ENCODE data around the gene ALPK3.

ALPK3 gene

DNA sequence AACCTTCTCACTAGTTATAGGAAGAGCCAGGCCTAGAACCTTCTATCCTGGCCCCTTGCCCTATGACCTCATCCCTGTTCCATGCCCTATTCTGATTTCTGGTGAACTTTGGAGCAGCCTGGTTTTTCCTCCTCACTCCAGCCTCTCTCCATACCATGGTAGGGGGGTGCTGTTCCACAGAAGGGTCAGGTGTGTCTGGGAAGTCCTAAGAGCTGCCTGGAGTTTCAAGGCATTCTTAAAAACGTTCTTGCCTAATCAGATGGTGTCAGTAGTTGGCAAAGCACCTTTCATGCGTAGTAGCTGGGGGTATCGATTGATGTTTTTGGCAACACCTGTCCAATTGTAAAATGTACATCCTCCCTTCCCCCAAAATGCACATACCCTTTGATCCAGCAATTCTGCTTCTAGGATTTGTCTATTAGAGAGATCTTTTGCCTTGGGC lies 16.8 kb upstream of the ALPK3 start:
- Histone ChIP-seq H3K36me3 (ENCODE audit: control insufficient read depth, insufficient read depth, low read length) (peaks cover 36% of the 10 kb centered on the region), H3K27me3 (ENCODE audit: control insufficient read depth, insufficient read depth, low read length) (no peaks in the 10 kb centered on the region), H3K9ac (ENCODE audit: low read depth, low read length) (no peak overlapping the region)

GRCh38 chr15:84804005-84804900 lies 12.9 kb upstream of the ALPK3 start:
- Histone ChIP-seq H3K9me3 (ENCODE audit: control insufficient read depth, insufficient read depth, low read length) (no peaks in the 10 kb centered on the region), H3K36me3 (ENCODE audit: control insufficient read depth, insufficient read depth, low read length) (peaks cover 18% of the 10 kb centered on the region), H3K27me3 (ENCODE audit: control insufficient read depth, insufficient read depth, low read length) (no peaks in the 10 kb centered on the region), H3K9ac (ENCODE audit: low read depth, low read length) (no peak overlapping the region), H3K4me1 (ENCODE audit: control insufficient read depth, insufficient read depth, low read length) (no peaks in the 10 kb centered on the region), H3K4me3 (ENCODE audit: low read depth, low read length) (no peak overlapping the region)

More for the DNA sequence above, 16.8 kb upstream of the ALPK3 start:
- Histone ChIP-seq H3K4me1 (ENCODE audit: control insufficient read depth, insufficient read depth, low read length) (no peaks in the 10 kb centered on the region), H3K4me3 (ENCODE audit: low read depth, low read length) (no peak overlapping the region), H3K9me3 (ENCODE audit: control insufficient read depth, insufficient read depth, low read length) (no peaks in the 10 kb centered on the region)

DNA sequence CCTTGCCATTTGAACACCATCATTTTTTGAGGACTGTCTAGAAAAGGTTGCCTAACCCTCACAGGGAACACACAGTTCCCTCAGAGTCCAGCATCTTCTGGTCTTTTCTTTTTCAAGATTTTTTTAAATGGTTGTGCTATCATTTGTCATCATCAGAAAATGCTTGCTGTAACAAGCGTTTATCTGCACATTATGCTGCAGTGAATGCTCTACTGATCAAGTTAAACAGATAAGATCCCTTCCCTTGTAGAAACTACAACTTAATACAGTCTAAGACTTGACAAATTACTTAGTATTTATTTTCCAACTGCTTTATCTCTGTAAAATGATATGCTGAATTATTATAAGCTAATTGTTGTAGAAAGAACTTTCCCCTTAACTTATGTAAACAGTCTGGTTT lies 11.9 kb upstream of the ALPK3 start:
- H3K9ac ChIP-seq (ENCODE audit: low read depth, low read length) = no peak overlapping the region
- no peaks in the 10 kb centered on the region for H3K27me3 ChIP-seq (ENCODE audit: control insufficient read depth, insufficient read depth, low read length)
- H3K4me1 ChIP-seq (ENCODE audit: control insufficient read depth, insufficient read depth, low read length) = no peaks in the 10 kb centered on the region
- H3K9me3 ChIP-seq (ENCODE audit: control insufficient read depth, insufficient read depth, low read length) = no peaks in the 10 kb centered on the region
- H3K36me3 ChIP-seq (ENCODE audit: control insufficient read depth, insufficient read depth, low read length) = peaks cover 9% of the 10 kb centered on the region
- no peak overlapping the region for H3K4me3 ChIP-seq (ENCODE audit: low read depth, low read length)

GRCh38 chr15:84807228-84807627 lies 9.9 kb upstream of the ALPK3 start:
- H3K4me3 ChIP-seq (ENCODE audit: low read depth, low read length) = no peak overlapping the region
- H3K27me3 ChIP-seq (ENCODE audit: control insufficient read depth, insufficient read depth, low read length) = no peaks in the 10 kb centered on the region
- H3K9ac ChIP-seq (ENCODE audit: low read depth, low read length) = no peak overlapping the region
- no peaks in the 10 kb centered on the region for H3K9me3 ChIP-seq (ENCODE audit: control insufficient read depth, insufficient read depth, low read length)
- H3K4me1 ChIP-seq (ENCODE audit: control insufficient read depth, insufficient read depth, low read length) = no peaks in the 10 kb centered on the region
- H3K36me3 ChIP-seq (ENCODE audit: control insufficient read depth, insufficient read depth, low read length) = peaks cover under 1% of the 10 kb centered on the region

GRCh38 chr15:84810073-84810840 lies 6.9 kb upstream of the ALPK3 start:
- Histone ChIP-seq H3K4me1 (ENCODE audit: control insufficient read depth, insufficient read depth, low read length) (no peaks in the 10 kb centered on the region), H3K9me3 (ENCODE audit: control insufficient read depth, insufficient read depth, low read length) (no peaks in the 10 kb centered on the region), H3K9ac (ENCODE audit: low read depth, low read length) (no peak overlapping the region), H3K36me3 (ENCODE audit: control insufficient read depth, insufficient read depth, low read length) (no peaks in the 10 kb centered on the region), H3K4me3 (ENCODE audit: low read depth, low read length) (no peak overlapping the region), H3K27me3 (ENCODE audit: control insufficient read depth, insufficient read depth, low read length) (no peaks in the 10 kb centered on the region)

DNA sequence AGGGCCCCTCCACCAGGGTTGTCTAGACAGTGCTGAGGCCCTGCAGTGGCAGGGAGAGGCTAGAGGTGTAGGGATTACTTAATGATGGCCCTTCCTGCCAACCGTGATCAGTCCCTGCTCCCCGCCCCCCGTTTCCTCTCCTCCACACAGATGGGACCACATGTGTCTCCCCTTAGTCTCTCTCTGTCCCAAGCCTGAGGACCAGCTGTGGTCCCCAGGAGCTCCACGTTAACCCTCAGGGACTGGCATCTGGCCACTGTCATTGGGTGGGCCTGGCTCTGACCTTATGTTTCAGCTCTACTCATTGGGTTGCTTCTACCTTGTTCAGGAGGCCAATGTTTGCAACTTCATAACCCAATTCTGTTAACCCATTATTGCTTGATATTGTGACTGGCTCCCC lies 6.0 kb upstream of the ALPK3 start:
- Histone ChIP-seq H3K9ac (ENCODE audit: low read depth, low read length) (no peak overlapping the region), H3K4me1 (ENCODE audit: control insufficient read depth, insufficient read depth, low read length) (no peaks in the 10 kb centered on the region), H3K4me3 (ENCODE audit: low read depth, low read length) (no peak overlapping the region)

DNA sequence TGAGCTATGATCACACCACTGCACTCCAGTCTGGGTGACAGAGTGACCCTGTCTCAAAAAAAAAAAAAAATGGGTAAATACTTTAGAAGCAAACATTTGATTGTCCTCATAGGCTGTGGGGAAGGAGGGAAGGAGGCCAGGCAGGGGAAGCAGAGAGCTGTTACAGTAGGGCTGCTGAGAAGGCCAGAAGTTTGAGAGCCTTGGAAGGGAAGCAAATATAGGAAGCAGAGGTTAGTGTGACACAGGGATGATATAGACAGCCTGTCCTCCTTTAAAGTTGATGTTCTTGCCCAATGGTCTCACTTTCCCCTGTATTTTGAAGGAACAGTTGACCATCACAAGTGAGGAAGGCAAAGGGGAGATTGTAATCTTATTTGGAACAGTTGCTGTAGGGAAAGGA lies 5.3 kb upstream of the ALPK3 start:
- Histone ChIP-seq H3K4me1 (ENCODE audit: control insufficient read depth, insufficient read depth, low read length) (no peaks in the 10 kb centered on the region), H3K9me3 (ENCODE audit: control insufficient read depth, insufficient read depth, low read length) (no peaks in the 10 kb centered on the region), H3K36me3 (ENCODE audit: control insufficient read depth, insufficient read depth, low read length) (no peaks in the 10 kb centered on the region), H3K9ac (ENCODE audit: low read depth, low read length) (no peak overlapping the region), H3K4me3 (ENCODE audit: low read depth, low read length) (no peak overlapping the region), H3K27me3 (ENCODE audit: control insufficient read depth, insufficient read depth, low read length) (peaks cover 3% of the 10 kb centered on the region)

More for the DNA sequence above, 6.0 kb upstream of the ALPK3 start:
- peaks cover 3% of the 10 kb centered on the region for H3K27me3 ChIP-seq (ENCODE audit: control insufficient read depth, insufficient read depth, low read length)
- H3K9me3 ChIP-seq (ENCODE audit: control insufficient read depth, insufficient read depth, low read length) = no peaks in the 10 kb centered on the region
- H3K36me3 ChIP-seq (ENCODE audit: control insufficient read depth, insufficient read depth, low read length) = no peaks in the 10 kb centered on the region

DNA sequence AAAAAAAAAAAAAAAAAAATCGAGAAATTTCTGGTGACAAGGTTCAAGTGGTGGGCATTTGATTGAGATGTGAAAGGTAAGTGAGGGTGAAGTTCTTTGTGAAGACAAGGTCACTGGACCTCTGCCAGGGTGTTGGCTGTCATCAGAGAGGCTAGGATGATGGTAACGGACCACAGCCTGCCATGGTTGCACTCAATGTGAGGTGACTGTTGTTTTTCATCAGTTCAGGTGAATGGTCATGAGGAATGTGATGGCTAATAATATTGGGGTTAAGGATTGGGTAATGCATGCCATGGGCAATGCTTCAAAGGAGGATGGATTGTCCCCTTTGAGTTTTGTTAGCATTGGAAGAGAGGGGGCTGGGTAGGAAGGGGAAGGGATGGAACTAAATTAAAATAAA lies 4.3 kb upstream of the ALPK3 start:
- peaks cover 3% of the 10 kb centered on the region for H3K27me3 ChIP-seq (ENCODE audit: control insufficient read depth, insufficient read depth, low read length)
- H3K4me3 ChIP-seq (ENCODE audit: low read depth, low read length) = no peak overlapping the region
- H3K36me3 ChIP-seq (ENCODE audit: control insufficient read depth, insufficient read depth, low read length) = no peaks in the 10 kb centered on the region
- H3K4me1 ChIP-seq (ENCODE audit: control insufficient read depth, insufficient read depth, low read length) = peaks cover 2% of the 10 kb centered on the region
- no peak overlapping the region for H3K9ac ChIP-seq (ENCODE audit: low read depth, low read length)
- no peaks in the 10 kb centered on the region for H3K9me3 ChIP-seq (ENCODE audit: control insufficient read depth, insufficient read depth, low read length)

GRCh38 chr15:84813435-84813834 lies 3.7 kb upstream of the ALPK3 start:
- peaks cover 2% of the 10 kb centered on the region for H3K4me1 ChIP-seq (ENCODE audit: control insufficient read depth, insufficient read depth, low read length)
- no peak overlapping the region for H3K9ac ChIP-seq (ENCODE audit: low read depth, low read length)
- no peak overlapping the region for H3K4me3 ChIP-seq (ENCODE audit: low read depth, low read length)
- no peaks in the 10 kb centered on the region for H3K9me3 ChIP-seq (ENCODE audit: control insufficient read depth, insufficient read depth, low read length)
- H3K36me3 ChIP-seq (ENCODE audit: control insufficient read depth, insufficient read depth, low read length) = no peaks in the 10 kb centered on the region
- peaks cover 3% of the 10 kb centered on the region for H3K27me3 ChIP-seq (ENCODE audit: control insufficient read depth, insufficient read depth, low read length)

DNA sequence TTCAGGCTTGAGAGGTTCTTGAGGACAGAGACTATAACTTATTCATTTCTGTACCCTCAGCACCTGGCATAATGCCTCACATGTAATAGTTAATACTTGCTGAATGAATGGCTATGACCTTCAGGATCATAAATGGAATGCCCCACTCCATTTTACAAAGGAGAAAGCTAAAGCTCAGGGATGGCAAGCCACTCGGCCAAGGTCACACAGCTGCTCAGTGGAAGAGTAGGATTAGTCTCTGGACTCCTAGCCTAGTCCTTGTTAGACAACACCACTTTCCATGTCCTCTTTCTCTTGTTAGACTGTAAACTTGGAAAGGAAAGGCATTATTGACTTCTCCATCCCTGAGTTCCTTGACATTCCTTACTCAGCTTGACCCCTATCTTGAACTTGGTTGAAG lies 3.2 kb upstream of the ALPK3 start:
- Histone ChIP-seq H3K36me3 (ENCODE audit: control insufficient read depth, insufficient read depth, low read length) (no peaks in the 10 kb centered on the region), H3K9me3 (ENCODE audit: control insufficient read depth, insufficient read depth, low read length) (no peaks in the 10 kb centered on the region), H3K27me3 (ENCODE audit: control insufficient read depth, insufficient read depth, low read length) (peaks cover 3% of the 10 kb centered on the region), H3K4me3 (ENCODE audit: low read depth, low read length) (no peak overlapping the region), H3K9ac (ENCODE audit: low read depth, low read length) (no peak overlapping the region), H3K4me1 (ENCODE audit: control insufficient read depth, insufficient read depth, low read length) (peaks cover 2% of the 10 kb centered on the region)

DNA sequence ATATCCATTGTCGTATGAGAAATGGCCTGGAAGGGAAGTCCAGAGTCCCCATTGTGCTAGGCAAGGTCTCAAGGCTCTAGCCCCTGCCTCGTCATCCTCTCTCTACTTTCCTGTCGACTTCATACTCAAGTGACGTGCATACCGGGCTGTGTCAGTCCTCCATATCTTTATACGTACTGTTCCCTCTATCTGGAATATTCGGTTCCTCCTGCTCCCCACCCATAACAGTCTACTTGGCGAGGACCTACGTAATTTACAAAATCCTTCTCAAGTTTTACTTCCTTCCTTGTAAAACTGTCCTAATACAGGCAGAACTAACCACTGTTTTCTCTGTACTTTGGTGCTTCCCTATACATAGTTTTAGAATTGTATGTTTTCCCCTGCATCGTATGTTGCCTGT lies 2.2 kb upstream of the ALPK3 start:
- peaks cover 2% of the 10 kb centered on the region for H3K4me1 ChIP-seq (ENCODE audit: control insufficient read depth, insufficient read depth, low read length)
- H3K9ac ChIP-seq (ENCODE audit: low read depth, low read length) = no peak overlapping the region
- H3K36me3 ChIP-seq (ENCODE audit: control insufficient read depth, insufficient read depth, low read length) = no peaks in the 10 kb centered on the region
- H3K4me3 ChIP-seq (ENCODE audit: low read depth, low read length) = no peak overlapping the region
- H3K27me3 ChIP-seq (ENCODE audit: control insufficient read depth, insufficient read depth, low read length) = peaks cover 3% of the 10 kb centered on the region
- H3K9me3 ChIP-seq (ENCODE audit: control insufficient read depth, insufficient read depth, low read length) = no peaks in the 10 kb centered on the region

Measured in iPS-15b (cell line).